ENCODE results near the gene LMBR1. TPM values are rescaled to one million over a fixed set of nuclear protein-coding genes. Genes with fewer than 3 reads are reported as not detected.
A peak's percentile ranks its signal among the peaks of the same experiment; 100 is the strongest.
"Not testable (repeated sequence)": the region's sequence is repeated elsewhere in the genome, so short reads cannot be mapped to it uniquely, and the experiment has no call there.

Gene LMBR1
- total and polyA plus RNA-seq, 4 donors = 11.2 to 35.7 (median 17.9) TPM

GRCh38 chr7:156638443-156639077 is 254.4 kb downstream of the LMBR1 start:
- H3K27ac ChIP-seq (ENCODE audit: low read depth in 1 of 2, low read length in 2 of 2) = no peak overlapping the region
- H3K4me1 ChIP-seq (ENCODE audit: control insufficient read depth in 4 of 4, insufficient read depth in 4 of 4, low read length in 3 of 4) = peaks cover 4 to 15% (median 9%) of the 10 kb centered on the region in 4 donors
- H3K4me3 ChIP-seq (ENCODE audit: low read depth in 1 of 3, low read length in 3 of 3) = peak overlapping the region in 1 of 3 donors; percentile 34
- no peak for DNase-seq (ENCODE audit: low spot score)
- H3K9ac ChIP-seq (ENCODE audit: low read depth in 1 of 2, low read length in 2 of 2) = no peak overlapping the region
- H3K27me3 ChIP-seq (ENCODE audit: control insufficient read depth in 4 of 4, insufficient read depth in 4 of 4, low read length in 3 of 4) = no peaks in the 10 kb centered on the region
- no peak for TF ChIP-seq FOXA1 (IDR thresholded peaks at IDR 0.05)
- TF ChIP-seq FOXA2 (IDR thresholded peaks at IDR 0.05) = no peak
- 90% methylated on average over 8 of the region's 8 CpGs for WGBS
- no peaks in the 10 kb centered on the region for H3K36me3 ChIP-seq (ENCODE audit: control insufficient read depth in 4 of 4, insufficient read depth in 3 of 4, low read depth in 1 of 4, low read length in 3 of 4)
- no peaks in the 10 kb centered on the region for H3K9me3 ChIP-seq (ENCODE audit: control insufficient read depth in 4 of 4, low read length in 3 of 4)

GRCh38 chr7:156637093-156637492 is 255.9 kb downstream of the LMBR1 start:
- not testable (repeated sequence) for H3K27ac ChIP-seq (ENCODE audit: low read depth in 1 of 2, low read length in 2 of 2); H3K27me3 ChIP-seq (ENCODE audit: control insufficient read depth in 4 of 4, insufficient read depth in 4 of 4, low read length in 3 of 4); DNase-seq (ENCODE audit: low spot score); H3K9me3 ChIP-seq (ENCODE audit: control insufficient read depth in 4 of 4, low read length in 3 of 4); H3K4me3 ChIP-seq (ENCODE audit: low read depth in 1 of 3, low read length in 3 of 3); H3K9ac ChIP-seq (ENCODE audit: low read depth in 1 of 2, low read length in 2 of 2); H3K36me3 ChIP-seq (ENCODE audit: control insufficient read depth in 4 of 4, insufficient read depth in 3 of 4, low read depth in 1 of 4, low read length in 3 of 4)
- WGBS = 98% methylated on average over 7 of the region's 7 CpGs
- H3K4me1 ChIP-seq (ENCODE audit: control insufficient read depth in 4 of 4, insufficient read depth in 4 of 4, low read length in 3 of 4) = peaks cover 4 to 15% (median 9%) of the 10 kb centered on the region in 4 donors

GRCh38 chr7:156635529-156636385 is 257.2 kb downstream of the LMBR1 start:
- TF ChIP-seq YY1 (IDR thresholded peaks at IDR 0.05) (no peak), JUND (IDR thresholded peaks at IDR 0.05) (no peak), CTCF (IDR thresholded peaks at IDR 0.05; ENCODE audit: low read depth, low read length, missing input control) (no peak), ATF3 (IDR thresholded peaks at IDR 0.05) (no peak), TAF1 (conservative IDR thresholded peaks at IDR 0.05) (no peak), RAD21 (IDR thresholded peaks at IDR 0.05) (no peak), EGR1 (IDR thresholded peaks at IDR 0.05; ENCODE audit: low read depth in 2 of 2) (no peak), MAX (IDR thresholded peaks at IDR 0.05) (no peak), FOXA1 (IDR thresholded peaks at IDR 0.05) (no peak), FOXA2 (IDR thresholded peaks at IDR 0.05) (no peak), ZBTB33 (IDR thresholded peaks at IDR 0.05) (no peak), HNF4A (conservative IDR thresholded peaks at IDR 0.05) (no peak), RXRA (IDR thresholded peaks at IDR 0.05) (no peak), GABPA (IDR thresholded peaks at IDR 0.05 in 1 of 2, conservative IDR thresholded peaks at IDR 0.05 in 1 of 2) (no peak), NR2F2 (IDR thresholded peaks at IDR 0.05) (no peak), SP1 (IDR thresholded peaks at IDR 0.05) (no peak), REST (IDR thresholded peaks at IDR 0.05) (no peak), HNF4G (IDR thresholded peaks at IDR 0.05) (no peak)
- H3K27ac ChIP-seq (ENCODE audit: low read depth in 1 of 2, low read length in 2 of 2) = no peak overlapping the region
- no peak overlapping the region for H3K9ac ChIP-seq (ENCODE audit: low read depth in 1 of 2, low read length in 2 of 2)
- peaks cover 0 to 14% (median 7%) of the 10 kb centered on the region in 4 donors for H3K4me1 ChIP-seq (ENCODE audit: control insufficient read depth in 4 of 4, insufficient read depth in 4 of 4, low read length in 3 of 4)
- H3K27me3 ChIP-seq (ENCODE audit: control insufficient read depth in 4 of 4, insufficient read depth in 4 of 4, low read length in 3 of 4) = no peaks in the 10 kb centered on the region
- H3K9me3 ChIP-seq (ENCODE audit: control insufficient read depth in 4 of 4, low read length in 3 of 4) = no peaks in the 10 kb centered on the region
- no peak for DNase-seq (ENCODE audit: low spot score)
- no peaks in the 10 kb centered on the region for H3K36me3 ChIP-seq (ENCODE audit: control insufficient read depth in 4 of 4, insufficient read depth in 3 of 4, low read depth in 1 of 4, low read length in 3 of 4)
- H3K4me3 ChIP-seq (ENCODE audit: low read depth in 1 of 3, low read length in 3 of 3) = no peak overlapping the region
- WGBS = 90% methylated on average over 7 of the region's 7 CpGs
